D721Med (cell line): ENCODE results near the gene KCP.

Experiments
- DNase-seq: peaks from one replicate; pipeline ENCODE4 v3.0.0; 2011; ENCODE audit warnings: low spot score; ENCODE audit not compliant: insufficient read length
- FAIRE-seq: peaks from 2 replicates; lab custom pipeline; 2011; peaks lifted over from hg19 to GRCh38; lab: Jason Lieb, UNC
- TF ChIP-seq, protein P1 (sequence below): IDR thresholded peaks from 2 replicates; pipeline ENCODE4 v1.5.1; 2012; ENCODE audit warnings: mild to moderate bottlenecking, control low read depth; ENCODE audit not compliant: insufficient read depth; ENCODE audit errors: missing control alignments

The KCP gene

DNA sequence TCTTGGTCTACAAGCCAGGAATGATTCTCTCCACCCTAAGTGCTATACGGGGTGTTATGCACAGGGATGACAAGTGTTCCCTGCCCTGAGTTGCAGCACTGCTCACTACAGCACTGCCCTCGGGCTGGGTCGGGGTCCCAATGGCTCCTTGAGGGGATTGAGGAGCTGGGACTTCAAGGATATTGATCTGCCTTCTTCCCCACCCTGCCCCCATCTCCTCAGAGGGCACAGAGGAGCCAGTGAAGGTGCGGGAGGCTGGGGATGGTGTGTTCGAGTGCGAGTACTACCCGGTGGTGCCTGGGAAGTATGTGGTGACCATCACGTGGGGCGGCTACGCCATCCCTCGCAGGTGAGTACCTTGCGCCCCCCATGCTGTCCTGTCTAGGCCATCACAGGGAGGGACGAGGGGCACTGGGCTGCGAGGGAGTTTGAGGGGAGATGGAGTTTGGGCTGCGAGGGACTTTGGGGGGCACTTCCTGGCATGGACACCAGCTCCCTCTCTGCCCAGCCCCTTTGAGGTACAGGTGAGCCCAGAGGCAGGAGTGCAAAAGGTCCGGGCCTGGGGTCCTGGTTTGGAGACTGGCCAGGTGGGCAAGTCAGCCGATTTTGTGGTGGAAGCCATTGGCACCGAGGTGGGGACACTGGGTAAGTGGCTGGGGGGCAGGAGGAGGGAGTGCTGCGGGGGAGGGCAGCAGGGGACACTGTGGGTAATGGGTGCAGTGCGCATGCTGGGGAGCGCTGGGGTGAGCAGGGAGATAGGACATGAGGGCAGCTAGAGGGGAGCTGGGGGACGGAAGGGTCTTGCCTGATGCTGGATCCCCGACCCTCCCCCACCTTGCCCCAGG lies 70.0 kb downstream of the KCP start:
- FAIRE-seq (no peak), DNase-seq (no peak)
- TF ChIP-seq, protein P1, sequence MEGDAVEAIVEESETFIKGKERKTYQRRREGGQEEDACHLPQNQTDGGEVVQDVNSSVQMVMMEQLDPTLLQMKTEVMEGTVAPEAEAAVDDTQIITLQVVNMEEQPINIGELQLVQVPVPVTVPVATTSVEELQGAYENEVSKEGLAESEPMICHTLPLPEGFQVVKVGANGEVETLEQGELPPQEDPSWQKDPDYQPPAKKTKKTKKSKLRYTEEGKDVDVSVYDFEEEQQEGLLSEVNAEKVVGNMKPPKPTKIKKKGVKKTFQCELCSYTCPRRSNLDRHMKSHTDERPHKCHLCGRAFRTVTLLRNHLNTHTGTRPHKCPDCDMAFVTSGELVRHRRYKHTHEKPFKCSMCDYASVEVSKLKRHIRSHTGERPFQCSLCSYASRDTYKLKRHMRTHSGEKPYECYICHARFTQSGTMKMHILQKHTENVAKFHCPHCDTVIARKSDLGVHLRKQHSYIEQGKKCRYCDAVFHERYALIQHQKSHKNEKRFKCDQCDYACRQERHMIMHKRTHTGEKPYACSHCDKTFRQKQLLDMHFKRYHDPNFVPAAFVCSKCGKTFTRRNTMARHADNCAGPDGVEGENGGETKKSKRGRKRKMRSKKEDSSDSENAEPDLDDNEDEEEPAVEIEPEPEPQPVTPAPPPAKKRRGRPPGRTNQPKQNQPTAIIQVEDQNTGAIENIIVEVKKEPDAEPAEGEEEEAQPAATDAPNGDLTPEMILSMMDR = no peak

DNA sequence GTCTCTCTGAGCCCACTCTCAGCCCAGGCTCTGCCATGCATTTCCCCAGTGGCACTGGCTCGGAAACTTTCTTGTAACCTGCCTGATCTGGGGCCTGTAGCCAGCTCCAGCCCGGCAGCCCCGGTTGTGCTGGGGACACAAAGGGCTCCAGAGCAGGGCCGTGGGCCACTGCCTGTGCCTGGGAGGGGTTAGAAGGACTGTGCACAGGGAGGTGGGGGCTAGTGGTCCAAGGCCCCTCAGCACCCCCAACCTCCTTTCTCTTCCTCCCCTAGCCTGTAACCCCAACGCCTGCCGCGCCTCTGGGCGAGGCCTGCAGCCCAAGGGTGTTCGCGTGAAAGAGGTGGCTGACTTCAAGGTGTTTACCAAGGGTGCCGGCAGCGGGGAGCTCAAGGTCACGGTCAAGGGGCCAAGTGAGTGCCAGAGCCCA lies 70.7 kb downstream of the KCP start:
- TF ChIP-seq, protein P1 = no peak
- DNase-seq = no peak
- no peak for FAIRE-seq

DNA sequence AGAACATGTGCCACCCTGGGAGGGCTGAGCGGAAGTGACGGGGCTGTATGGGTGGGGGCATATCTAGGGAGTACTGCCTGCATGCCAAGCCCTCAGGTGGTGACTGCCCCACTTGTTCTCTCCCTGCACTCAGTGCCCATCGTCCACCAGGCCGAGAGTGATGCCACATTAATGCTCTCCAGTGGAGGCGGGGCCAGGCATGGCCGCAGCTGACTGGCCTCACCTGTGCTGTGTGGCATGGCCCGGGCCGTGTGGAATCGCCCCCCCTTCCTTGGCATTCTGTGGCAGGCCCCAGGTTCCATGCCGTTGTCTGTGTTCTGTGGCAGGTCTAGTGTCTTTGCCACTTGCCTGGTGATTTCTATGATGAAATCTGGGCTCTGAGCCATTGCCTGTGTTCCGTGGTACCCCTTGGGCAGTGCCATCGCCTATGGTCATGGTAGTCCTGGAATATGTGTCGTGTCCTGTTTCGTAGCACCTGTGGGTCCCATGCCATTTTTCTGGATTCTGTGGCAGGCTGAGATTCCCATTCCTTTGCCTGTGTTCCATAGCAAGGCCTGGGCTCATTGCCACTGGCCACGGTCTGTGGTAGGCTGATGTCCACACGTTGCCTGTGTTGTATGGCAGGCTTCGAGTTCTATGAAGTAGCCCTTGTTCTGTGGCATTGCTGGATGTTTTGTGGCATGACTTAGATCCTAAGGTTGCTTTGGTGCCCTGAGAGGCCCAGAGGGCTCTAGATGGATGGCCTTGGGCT lies 71.4 kb downstream of the KCP start:
- TF ChIP-seq, protein P1 = no peak
- DNase-seq = no peak
- no peak for FAIRE-seq

DNA sequence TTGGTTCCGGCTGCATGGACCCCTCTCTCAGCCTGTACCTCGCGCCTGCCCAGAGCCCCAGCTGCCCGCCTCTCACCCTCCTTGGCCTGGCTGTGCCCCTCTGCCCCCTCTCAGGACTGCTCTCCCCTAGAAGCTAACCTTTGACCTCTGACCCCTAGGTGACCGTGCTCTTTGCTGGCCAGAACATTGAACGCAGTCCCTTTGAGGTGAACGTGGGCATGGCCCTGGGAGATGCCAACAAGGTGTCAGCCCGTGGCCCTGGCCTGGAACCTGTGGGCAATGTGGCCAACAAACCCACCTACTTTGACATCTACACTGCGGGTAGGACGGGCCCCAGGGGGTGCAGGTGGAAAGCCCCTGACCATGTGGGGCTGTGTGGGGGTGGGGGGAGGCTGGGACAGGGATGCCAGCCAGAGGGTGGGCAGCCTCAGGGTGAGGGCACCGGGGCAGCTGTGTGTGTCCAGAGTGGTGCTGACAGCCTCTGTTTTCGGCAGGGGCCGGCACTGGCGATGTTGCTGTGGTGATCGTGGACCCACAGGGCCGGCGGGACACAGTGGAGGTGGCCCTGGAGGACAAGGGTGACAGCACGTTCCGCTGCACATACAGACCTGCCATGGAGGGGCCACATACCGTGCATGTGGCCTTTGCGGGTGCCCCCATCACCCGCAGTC lies 72.3 kb downstream of the KCP start:
- TF ChIP-seq, protein P1 = no peak
- no peak for FAIRE-seq
- no peak for DNase-seq

DNA sequence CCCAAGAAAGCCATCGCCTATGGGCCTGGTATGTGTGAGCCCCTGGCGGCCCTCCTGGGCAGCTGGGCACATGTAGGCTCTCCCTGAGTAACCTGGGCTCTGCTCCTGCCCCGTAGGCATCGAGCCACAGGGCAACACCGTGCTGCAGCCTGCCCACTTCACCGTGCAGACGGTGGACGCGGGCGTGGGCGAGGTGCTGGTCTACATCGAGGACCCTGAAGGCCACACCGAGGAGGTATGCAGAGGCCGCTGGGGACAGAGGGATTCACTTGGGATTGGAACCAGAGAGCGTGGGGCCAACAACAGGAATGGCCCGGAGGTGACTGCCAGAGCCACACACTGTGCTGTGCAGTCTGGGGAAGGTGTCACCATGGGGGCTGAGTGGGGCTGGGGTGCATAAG lies 73.0 kb downstream of the KCP start:
- no peak for DNase-seq
- TF ChIP-seq, protein P1 = no peak
- FAIRE-seq = no peak

DNA sequence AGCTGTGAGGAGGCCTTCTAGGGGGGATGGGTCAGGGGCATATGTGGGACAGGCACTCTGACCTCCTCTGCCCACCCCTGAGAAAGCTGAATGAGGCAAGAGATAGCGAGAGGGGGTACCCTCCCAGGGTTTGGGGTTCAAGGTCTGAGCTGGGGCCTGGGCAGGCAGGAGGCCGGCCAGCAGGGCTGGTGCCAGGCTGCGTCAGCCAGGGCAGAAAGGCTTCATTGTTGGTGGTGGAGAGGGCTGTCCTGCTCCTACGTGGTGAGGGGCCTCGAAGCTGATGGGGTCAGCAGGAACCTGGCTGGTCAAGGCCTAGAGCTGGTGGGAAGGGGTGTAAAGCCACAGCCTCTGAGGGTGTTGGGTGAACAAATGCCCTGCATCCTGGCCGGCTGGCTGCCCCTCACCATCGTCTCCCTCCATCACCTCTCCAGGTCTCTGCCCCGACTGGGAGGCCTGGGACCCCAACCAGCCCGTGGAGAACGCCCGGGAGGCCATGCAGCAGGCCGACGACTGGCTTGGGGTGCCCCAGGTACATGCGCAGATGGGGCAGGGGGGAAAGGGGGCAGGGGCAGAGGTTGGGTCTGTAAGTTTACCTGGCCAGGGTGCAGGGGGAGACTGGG lies 73.7 kb downstream of the KCP start:
- no peak for DNase-seq
- no peak for FAIRE-seq
- TF ChIP-seq, protein P1 = no peak
